HG03575 (cell line): Measurements from ENCODE around the gene NR4A3.

Experiments
- ATAC-seq: cut with Tn5 transposase; IDR thresholded peaks from one replicate; pipeline ENCODE4 v1.9.1; 2021; ENCODE audit not compliant: unreplicated experiment, insufficient number of reproducible peaks, low FRiP score; ENCODE audit errors: extremely low read depth

The NR4A3 gene

GRCh38 chr9:99811598-99812383, 9.9 kb upstream of the NR4A3 start:
- ATAC-seq, result no peak

GRCh38 chr9:99813739-99814138, 7.9 kb upstream of the NR4A3 start:
- no peak for ATAC-seq

GRCh38 chr9:99814359-99814758, 7.3 kb upstream of the NR4A3 start:
- ATAC-seq, result no peak

GRCh38 chr9:99816392-99816791, 5.3 kb upstream of the NR4A3 start:
- ATAC-seq, result no peak

- ATAC-seq, result no peak
Observed at GRCh38 chr9:99818500-99818899, 3.2 kb upstream of the NR4A3 start.

GRCh38 chr9:99819123-99819855, 2.4 kb upstream of the NR4A3 start:
- ATAC-seq, result no peak

- no peak for ATAC-seq
Observed at GRCh38 chr9:99819856-99820684, 1.6 kb upstream of the NR4A3 start.

- ATAC-seq, result no peak
Observed at GRCh38 chr9:99820685-99821395, 845 bp upstream of the NR4A3 start.

GRCh38 chr9:99822109-99822805, 572 bp downstream of the NR4A3 start:
- no peak for ATAC-seq

- no peak for ATAC-seq
Observed at GRCh38 chr9:99822806-99823591, 1.3 kb downstream of the NR4A3 start.

- no peak for ATAC-seq
Observed at GRCh38 chr9:99823681-99824377, 2.1 kb downstream of the NR4A3 start.

- ATAC-seq, result no peak
Observed at GRCh38 chr9:99824378-99825171, 2.9 kb downstream of the NR4A3 start.

- no peak for ATAC-seq
Observed at GRCh38 chr9:99825172-99826046, 3.7 kb downstream of the NR4A3 start.

- no peak for ATAC-seq
Observed at GRCh38 chr9:99826579-99826978, 4.9 kb downstream of the NR4A3 start.

GRCh38 chr9:99827244-99827643, 5.6 kb downstream of the NR4A3 start:
- no peak for ATAC-seq

- ATAC-seq, result no peak
Observed at GRCh38 chr9:99828054-99828416, 6.3 kb downstream of the NR4A3 start.
